A673 (cell line): ENCODE measurements around the gene CDK8. TPM values are rescaled to one million over a fixed set of nuclear protein-coding genes. Genes with fewer than 3 reads are reported as not detected.
"Not testable (repeated sequence)": the region's sequence is repeated elsewhere in the genome, so short reads cannot be mapped to it uniquely, and the experiment has no call there.

Experiments
- BruUV-seq: library from RNA; stranded (reverse); fragments of 400-500 nt; replicated peaks from 2 replicates; lab custom pipeline; 2021; lab: Mats Ljungman, UMichigan
- CTCF ChIA-PET: fragments of 300-600 bp; sonication (Branson Sonifier 250); formaldehyde crosslinking; loops from one replicate; lab custom pipeline; 2022; ENCODE audit warnings: antibody characterized with exemption; lab: Charles Lee
- POLR2A ChIA-PET: fragments of 300-600 bp; sonication (Branson Sonifier 250); formaldehyde crosslinking; loops from one replicate; lab custom pipeline; 2022; ENCODE audit warnings: antibody characterized with exemption; ENCODE audit not compliant: low non-redundant PET; lab: Charles Lee
- DNase-seq: peaks from one replicate; pipeline ENCODE4 v3.0.0-alpha.2; 2015; ENCODE audit warnings: low spot score
- H3K27ac ChIP-seq: fragments of 200-600 bp; sonication (generic); 2 replicates; pipeline ENCODE4 v1.5.1; 2016; ENCODE audit warnings: mixed run types, low read depth, mild to moderate bottlenecking, mixed read lengths, antibody characterized with exemption, low read length; ENCODE audit not compliant: poor library complexity, severe bottlenecking
- H3K27me3 ChIP-seq: fragments of 200-600 bp; sonication (generic); replicated peaks from 2 replicates; pipeline ENCODE4 v1.6.1; 2017; ENCODE audit warnings: mixed run types, low read depth, mild to moderate bottlenecking, mixed read lengths, antibody characterized with exemption, low read length; ENCODE audit not compliant: insufficient read depth, poor library complexity
- H3K36me3 ChIP-seq: fragments of 200-600 bp; sonication (generic); 2 replicates; pipeline ENCODE4 v1.6.1; 2016; ENCODE audit warnings: mixed run types, mild to moderate bottlenecking, mixed read lengths, antibody characterized with exemption, low read length; ENCODE audit not compliant: insufficient read depth, poor library complexity, severe bottlenecking
- H3K4me1 ChIP-seq: fragments of 200-600 bp; sonication (generic); 2 replicates; pipeline ENCODE4 v1.6.1; 2017; ENCODE audit warnings: mixed run types, mild to moderate bottlenecking, mixed read lengths, antibody characterized with exemption, low read length; ENCODE audit not compliant: insufficient read depth, poor library complexity, severe bottlenecking
- H3K4me3 ChIP-seq: fragments of 200-600 bp; sonication (generic); 2 replicates; pipeline ENCODE4 v1.5.1; 2016; ENCODE audit warnings: low read depth, mixed run types, mild to moderate bottlenecking, mixed read lengths, low read length; ENCODE audit not compliant: poor library complexity, severe bottlenecking
- H3K9me3 ChIP-seq: fragments of 200-600 bp; sonication (generic); 2 replicates; pipeline ENCODE4 v1.6.1; 2016; ENCODE audit warnings: mixed run types, low read depth, mild to moderate bottlenecking, mixed read lengths, antibody characterized with exemption, low read length; ENCODE audit not compliant: poor library complexity, severe bottlenecking
- EZH2 ChIP-seq: fragments of 200-600 bp; sonication (generic); IDR thresholded peaks from 2 replicates; pipeline ENCODE4 v1.6.1; 2017; ENCODE audit warnings: borderline replicate concordance, low read depth, mild to moderate bottlenecking, mixed read lengths, antibody characterized with exemption, low read length; ENCODE audit not compliant: poor library complexity, severe bottlenecking
- intact Hi-C: fragments of 100-400 bp; cut with micrococcal nuclease; formaldehyde crosslinking; loops from one replicate; pipeline ENCODE4 v1.10.0; 2022; ENCODE audit not compliant: unreplicated experiment
- total RNA-seq: library from RNA; stranded (reverse); gene quantifications from 2 replicates; pipeline ENCODE4 v1.2.3, GENCODE V29; 2021
- TF ChIP-seq, protein P1 (sequence below): fragments of 300-800, 200-600 bp; sonication (generic); conservative IDR thresholded peaks from 2 replicates; pipeline ENCODE4 v1.5.1; 2017; ENCODE audit warnings: low read depth, mild to moderate bottlenecking, antibody characterized with exemption, low read length, moderate library complexity, mixed read lengths

Gene CDK8
- total RNA-seq, 1 experiment from 2014 or later, result 23.1 TPM

DNA sequence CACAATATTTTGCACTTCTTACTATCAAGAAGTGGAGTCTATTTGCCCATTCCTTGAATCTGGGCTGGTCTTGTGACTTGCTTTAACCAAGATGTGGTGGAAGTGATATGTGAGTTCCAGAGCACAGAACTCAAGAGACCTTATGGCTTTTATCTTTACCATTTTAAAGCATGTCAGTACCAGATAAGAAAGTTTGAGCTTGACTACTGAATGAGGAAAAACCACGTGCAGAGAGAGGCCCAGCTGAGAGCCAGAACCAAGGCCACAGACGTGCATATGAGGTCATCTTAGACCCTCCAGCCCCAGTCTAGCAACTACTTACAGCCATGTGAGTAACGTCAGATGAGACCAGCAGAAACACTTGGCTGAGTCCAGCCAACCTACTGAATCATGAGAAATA lies 6.3 kb upstream of the CDK8 start:
- H3K27me3 ChIP-seq, result peaks cover 5% of the 10 kb centered on the region
- peaks cover 3% of the 10 kb centered on the region for H3K9me3 ChIP-seq
- H3K36me3 ChIP-seq, result no peaks in the 10 kb centered on the region
- no peak overlapping the region for H3K27ac ChIP-seq
- intact Hi-C loops, result no loop called here
- ChIA-PET CTCF (no interaction called here), POLR2A (no interaction called here)
- no TSS peak for BruUV-seq
- no peak overlapping the region for H3K4me3 ChIP-seq
- TF ChIP-seq, protein P1, sequence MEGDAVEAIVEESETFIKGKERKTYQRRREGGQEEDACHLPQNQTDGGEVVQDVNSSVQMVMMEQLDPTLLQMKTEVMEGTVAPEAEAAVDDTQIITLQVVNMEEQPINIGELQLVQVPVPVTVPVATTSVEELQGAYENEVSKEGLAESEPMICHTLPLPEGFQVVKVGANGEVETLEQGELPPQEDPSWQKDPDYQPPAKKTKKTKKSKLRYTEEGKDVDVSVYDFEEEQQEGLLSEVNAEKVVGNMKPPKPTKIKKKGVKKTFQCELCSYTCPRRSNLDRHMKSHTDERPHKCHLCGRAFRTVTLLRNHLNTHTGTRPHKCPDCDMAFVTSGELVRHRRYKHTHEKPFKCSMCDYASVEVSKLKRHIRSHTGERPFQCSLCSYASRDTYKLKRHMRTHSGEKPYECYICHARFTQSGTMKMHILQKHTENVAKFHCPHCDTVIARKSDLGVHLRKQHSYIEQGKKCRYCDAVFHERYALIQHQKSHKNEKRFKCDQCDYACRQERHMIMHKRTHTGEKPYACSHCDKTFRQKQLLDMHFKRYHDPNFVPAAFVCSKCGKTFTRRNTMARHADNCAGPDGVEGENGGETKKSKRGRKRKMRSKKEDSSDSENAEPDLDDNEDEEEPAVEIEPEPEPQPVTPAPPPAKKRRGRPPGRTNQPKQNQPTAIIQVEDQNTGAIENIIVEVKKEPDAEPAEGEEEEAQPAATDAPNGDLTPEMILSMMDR, result no peak
- TF ChIP-seq EZH2, result no peak
- DNase-seq, result no peak
- no peaks in the 10 kb centered on the region for H3K4me1 ChIP-seq

DNA sequence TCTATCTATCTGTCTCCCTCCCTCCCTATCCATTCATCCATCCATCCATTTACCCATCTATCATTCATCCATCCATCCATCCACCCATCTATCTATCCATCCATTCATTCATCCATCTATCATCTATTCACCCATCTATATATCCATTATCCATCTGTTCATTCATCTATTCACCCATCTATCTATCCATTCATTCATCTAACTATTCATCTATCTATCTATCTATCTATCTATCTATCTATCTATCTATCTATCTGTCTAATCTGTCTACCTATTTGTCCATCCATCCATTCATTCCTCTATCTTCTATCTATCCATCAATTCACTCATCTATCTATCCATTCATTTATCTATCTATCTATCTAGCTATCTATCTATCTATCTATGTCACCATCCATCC lies 4.4 kb upstream of the CDK8 start:
- intact Hi-C loops, result no loop called here
- no TSS peak for BruUV-seq
- ChIA-PET CTCF (no interaction called here), POLR2A (no interaction called here)
- Histone ChIP-seq H3K27me3 (peaks cover 5% of the 10 kb centered on the region), H3K4me3 (no peak overlapping the region), H3K27ac (no peak overlapping the region), H3K9me3 (no peaks in the 10 kb centered on the region), H3K36me3 (no peaks in the 10 kb centered on the region), H3K4me1 (no peaks in the 10 kb centered on the region)
- TF ChIP-seq EZH2, result no peak
- TF ChIP-seq, protein P1, result no peak
- no peak for DNase-seq

DNA sequence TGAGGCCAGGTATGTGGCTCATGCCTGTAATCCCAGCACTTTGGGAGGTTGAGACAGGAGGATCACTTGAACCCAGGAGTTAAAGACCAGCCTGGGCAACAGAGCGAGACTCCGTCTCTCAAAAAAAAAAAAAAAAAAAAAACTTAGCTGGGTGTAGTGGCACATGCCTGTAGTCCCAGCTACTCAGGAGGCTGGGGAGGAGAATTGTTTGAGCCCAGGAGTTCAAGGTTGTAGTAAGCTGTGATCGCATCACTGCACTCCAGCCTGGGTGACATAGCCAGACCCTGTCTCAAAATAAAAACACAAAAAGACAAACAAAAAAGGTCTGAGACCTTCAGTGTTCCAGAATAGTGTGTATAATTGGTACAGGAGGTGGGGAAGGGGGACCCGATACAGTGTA lies 1.9 kb upstream of the CDK8 start:
- H3K4me3 ChIP-seq, H3K36me3 ChIP-seq, DNase-seq, H3K27ac ChIP-seq, POLR2A ChIA-PET, H3K4me1 ChIP-seq, H3K27me3 ChIP-seq, H3K9me3 ChIP-seq, BruUV-seq, intact Hi-C loops: not testable (repeated sequence)
- CTCF ChIA-PET, result interaction anchor here (0.7 kb wide), 1 partner anchor 79 kb away, joined by 7 read pairs; no protein-coding TSS in a partner anchor

DNA sequence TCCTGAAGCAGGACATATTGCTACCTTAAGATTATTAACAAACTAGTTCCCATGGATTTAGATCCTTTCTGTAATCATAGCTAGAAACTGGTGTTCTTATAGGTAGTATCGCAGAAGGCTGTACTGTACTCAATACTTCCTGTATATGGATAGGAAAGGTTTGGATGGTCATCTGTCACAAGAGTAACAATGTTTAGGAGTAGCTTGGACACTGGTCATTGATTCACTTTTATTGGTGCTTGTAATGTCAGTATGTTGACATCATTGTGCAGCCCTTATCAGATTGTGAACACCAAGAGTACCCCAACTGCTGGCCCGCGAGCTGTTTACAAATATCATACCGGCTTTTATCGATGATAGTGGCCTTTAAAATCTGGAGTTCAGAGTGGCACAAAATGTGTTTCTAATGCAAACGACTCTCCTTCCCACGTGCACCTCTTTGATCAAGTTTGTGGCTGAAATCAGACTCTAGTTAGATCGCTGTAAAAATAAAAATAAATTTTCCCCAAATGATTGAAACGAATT lies 605 bp upstream of the CDK8 start:
- Histone ChIP-seq H3K27ac (peak overlapping the region; percentile 98), H3K27me3 (peaks cover under 1% of the 10 kb centered on the region), H3K4me3 (peak overlapping the region; percentile 68), H3K4me1 (peaks cover 12% of the 10 kb centered on the region), H3K9me3 (no peaks in the 10 kb centered on the region), H3K36me3 (no peaks in the 10 kb centered on the region)
- DNase-seq, result no peak
- TF ChIP-seq, protein P1, result no peak
- TF ChIP-seq EZH2, result no peak
- BruUV-seq, result no TSS peak
- intact Hi-C loops, result no loop called here
- POLR2A ChIA-PET, result no interaction called here
- CTCF ChIA-PET, result no interaction called here
